GM12801 (cell line): ENCODE measurements around the gene LPAR6.

ENCODE experiments used
- CTCF ChIP-seq: IDR thresholded peaks from one replicate; pipeline ENCODE4 v1.5.1; 2011; ENCODE audit warnings: control low read depth; ENCODE audit not compliant: insufficient read length; ENCODE audit errors: extremely low read depth

The LPAR6 gene

GRCh38 chr13:48400850-48401291, 12.0 kb downstream of the LPAR6 start:
- no peak for TF ChIP-seq CTCF

GRCh38 chr13:48400090-48400694, 12.7 kb downstream of the LPAR6 start:
- TF ChIP-seq CTCF, result no peak

- no peak for TF ChIP-seq CTCF
Observed at GRCh38 chr13:48398450-48399095, 14.3 kb downstream of the LPAR6 start.

- TF ChIP-seq CTCF, result no peak
Observed at GRCh38 chr13:48397744-48398143, 15.2 kb downstream of the LPAR6 start.

GRCh38 chr13:48393698-48394085, 19.2 kb downstream of the LPAR6 start:
- TF ChIP-seq CTCF, result no peak

GRCh38 chr13:48393030-48393697, 19.7 kb downstream of the LPAR6 start:
- no peak for TF ChIP-seq CTCF

GRCh38 chr13:48391257-48391656, 21.7 kb downstream of the LPAR6 start:
- no peak for TF ChIP-seq CTCF
